ENCODE data around the gene KRT14. TPM values are rescaled to one million over a fixed set of nuclear protein-coding genes. Genes with fewer than 3 reads are reported as not detected.
A peak's percentile ranks its signal among the peaks of the same experiment; 100 is the strongest.
"Not testable (repeated sequence)": the region's sequence is repeated elsewhere in the genome, so short reads cannot be mapped to it uniquely, and the experiment has no call there.

Gene KRT14
- total RNA-seq = not detected

DNA sequence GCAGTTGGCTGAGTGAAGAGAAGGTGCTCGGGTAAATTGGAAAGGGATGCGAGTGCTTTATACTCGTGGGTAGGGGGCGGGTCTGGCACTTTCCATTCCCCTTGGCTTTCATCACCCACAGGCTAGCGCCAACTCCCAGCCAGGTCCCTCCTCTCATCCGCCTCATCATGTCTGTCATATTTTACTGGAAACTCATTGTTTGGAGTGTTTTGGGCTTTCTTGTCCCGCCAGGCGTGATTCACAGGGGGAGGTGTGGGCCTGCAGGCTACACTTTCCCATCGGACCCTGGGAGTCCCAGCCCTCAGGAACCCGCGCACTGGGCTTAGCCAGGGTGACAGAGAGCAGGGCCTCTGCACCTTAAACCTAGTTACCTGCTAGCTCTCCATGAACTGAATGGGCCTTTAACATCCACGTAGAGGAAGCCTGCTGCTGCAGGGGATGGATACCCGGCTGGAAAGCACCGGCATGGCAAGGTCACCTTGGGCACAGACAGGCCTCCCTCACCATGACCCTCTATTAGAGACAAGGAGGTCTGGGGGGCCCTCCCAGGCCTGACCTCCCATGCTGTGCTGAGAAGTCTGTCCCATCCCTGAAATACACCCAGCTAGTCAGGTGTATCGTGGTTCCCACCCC is at the start of gene KRT14:
KRT14 (minus strand) TSS at position 33 of the 633 bp plus-strand sequence. CDS start 61 bp downstream, outside the sequence.
- no peak within 1 kb of the TSS for H3K27ac Mint-ChIP-seq
- no peaks in the 10 kb centered on the region for H3K36me3 Mint-ChIP-seq
- ATAC-seq (no peak), DNase-seq (ENCODE audit: low spot score in 2 of 2) (no peak)
- no peaks in the 10 kb centered on the region for H3K9me3 Mint-ChIP-seq

GRCh38 chr17:41635121-41636097 is 48.7 kb upstream of the KRT14 start:
- Mint-ChIP-seq H3K9me3 (no peaks in the 10 kb centered on the region), H3K27ac (peak overlapping the region in 1 of 2 donors; percentile 55), H3K36me3 (no peaks in the 10 kb centered on the region)
- ATAC-seq = no peak
- no peak for DNase-seq (ENCODE audit: low spot score in 2 of 2)

GRCh38 chr17:41634639-41635038 is 47.9 kb upstream of the KRT14 start:
- no peaks in the 10 kb centered on the region for H3K36me3 Mint-ChIP-seq
- peak in 1 of 2 donors; percentile 43 for ATAC-seq
- no peaks in the 10 kb centered on the region for H3K9me3 Mint-ChIP-seq
- peak overlapping the region in 1 of 2 donors; percentile 55 for H3K27ac Mint-ChIP-seq
- no peak for DNase-seq (ENCODE audit: low spot score in 2 of 2)

DNA sequence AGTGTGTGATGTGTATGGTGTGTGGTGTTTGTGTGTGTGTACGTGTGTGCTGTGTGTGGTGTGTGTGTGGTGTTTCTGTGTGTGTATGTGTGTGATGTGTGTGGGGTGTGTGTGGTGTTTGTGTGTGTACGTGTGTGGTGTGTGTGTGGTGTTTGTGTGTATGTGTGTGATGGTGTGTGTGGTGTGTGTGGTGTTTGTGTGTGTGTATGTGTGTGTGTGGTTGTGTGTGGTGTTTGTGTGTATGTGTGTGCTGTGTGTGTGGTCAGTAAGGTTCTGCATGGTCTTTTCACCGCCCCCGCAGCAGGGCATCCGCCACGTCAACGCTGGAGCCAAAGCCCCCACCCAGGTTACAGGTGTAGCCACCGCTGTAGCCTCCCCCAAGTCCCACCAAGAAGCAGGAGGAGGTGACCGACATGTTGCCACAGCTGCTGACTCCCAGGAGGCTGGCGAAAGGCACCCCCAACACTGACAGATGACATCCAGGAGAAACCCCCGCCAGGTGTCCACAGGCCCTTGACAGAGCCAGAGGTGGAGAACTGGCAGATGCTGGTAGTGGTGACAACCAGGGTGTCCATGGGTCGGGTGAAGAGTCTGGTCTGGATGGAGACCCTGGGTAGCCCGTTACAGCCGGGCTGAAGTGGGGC is 47.0 kb upstream of the KRT14 start:
- no peak overlapping the region for H3K27ac Mint-ChIP-seq
- H3K9me3 Mint-ChIP-seq = no peaks in the 10 kb centered on the region
- no peaks in the 10 kb centered on the region for H3K36me3 Mint-ChIP-seq
- ATAC-seq (peak in 1 of 2 donors; percentile 53), DNase-seq (ENCODE audit: low spot score in 2 of 2) (peak in 1 of 2 donors; percentile 13)

DNA sequence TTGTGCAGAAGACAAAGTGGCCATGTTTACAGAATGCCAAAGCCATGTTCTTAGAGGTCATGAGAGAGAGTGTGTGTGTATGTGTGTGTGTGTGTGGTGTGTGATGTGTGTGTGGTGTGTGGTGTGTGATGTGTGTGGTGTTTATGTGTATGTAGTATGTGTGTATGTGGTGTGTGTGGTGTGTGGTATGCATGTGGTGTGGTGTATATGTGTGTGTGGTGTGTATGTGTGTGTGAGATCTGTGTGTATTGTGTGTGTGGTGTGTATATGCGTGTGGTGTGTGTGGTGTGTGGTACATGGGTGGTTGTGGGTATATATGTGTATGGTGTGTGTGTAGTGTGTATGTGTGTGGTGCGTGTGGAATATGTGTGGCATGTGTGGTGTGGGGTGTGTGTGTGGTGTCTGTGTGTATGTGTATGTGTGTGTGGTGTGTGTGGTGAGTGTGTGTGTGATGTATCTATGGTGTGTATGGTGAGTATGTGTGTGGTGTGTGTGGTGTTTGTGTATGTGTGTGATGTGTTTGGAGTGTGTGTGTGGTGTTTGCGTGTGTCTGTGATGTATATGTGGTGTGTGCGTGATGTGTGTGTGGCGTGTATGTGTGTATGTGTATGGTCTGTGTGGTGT is 45.9 kb upstream of the KRT14 start:
- no peaks in the 10 kb centered on the region for H3K36me3 Mint-ChIP-seq
- H3K27ac Mint-ChIP-seq = no peak overlapping the region
- ATAC-seq = no peak
- no peak for DNase-seq (ENCODE audit: low spot score in 2 of 2)
- no peaks in the 10 kb centered on the region for H3K9me3 Mint-ChIP-seq

GRCh38 chr17:41631898-41632285 is 45.2 kb upstream of the KRT14 start:
- DNase-seq (ENCODE audit: low spot score in 2 of 2) (no peak), ATAC-seq (no peak)
- Mint-ChIP-seq H3K9me3 (no peaks in the 10 kb centered on the region), H3K27ac (no peak overlapping the region), H3K36me3 (no peaks in the 10 kb centered on the region)

GRCh38 chr17:41631025-41631897 is 44.6 kb upstream of the KRT14 start:
- Mint-ChIP-seq H3K9me3 (no peaks in the 10 kb centered on the region), H3K27ac (no peak overlapping the region), H3K36me3 (no peaks in the 10 kb centered on the region)
- DNase-seq (ENCODE audit: low spot score in 2 of 2) (no peak), ATAC-seq (no peak)

DNA sequence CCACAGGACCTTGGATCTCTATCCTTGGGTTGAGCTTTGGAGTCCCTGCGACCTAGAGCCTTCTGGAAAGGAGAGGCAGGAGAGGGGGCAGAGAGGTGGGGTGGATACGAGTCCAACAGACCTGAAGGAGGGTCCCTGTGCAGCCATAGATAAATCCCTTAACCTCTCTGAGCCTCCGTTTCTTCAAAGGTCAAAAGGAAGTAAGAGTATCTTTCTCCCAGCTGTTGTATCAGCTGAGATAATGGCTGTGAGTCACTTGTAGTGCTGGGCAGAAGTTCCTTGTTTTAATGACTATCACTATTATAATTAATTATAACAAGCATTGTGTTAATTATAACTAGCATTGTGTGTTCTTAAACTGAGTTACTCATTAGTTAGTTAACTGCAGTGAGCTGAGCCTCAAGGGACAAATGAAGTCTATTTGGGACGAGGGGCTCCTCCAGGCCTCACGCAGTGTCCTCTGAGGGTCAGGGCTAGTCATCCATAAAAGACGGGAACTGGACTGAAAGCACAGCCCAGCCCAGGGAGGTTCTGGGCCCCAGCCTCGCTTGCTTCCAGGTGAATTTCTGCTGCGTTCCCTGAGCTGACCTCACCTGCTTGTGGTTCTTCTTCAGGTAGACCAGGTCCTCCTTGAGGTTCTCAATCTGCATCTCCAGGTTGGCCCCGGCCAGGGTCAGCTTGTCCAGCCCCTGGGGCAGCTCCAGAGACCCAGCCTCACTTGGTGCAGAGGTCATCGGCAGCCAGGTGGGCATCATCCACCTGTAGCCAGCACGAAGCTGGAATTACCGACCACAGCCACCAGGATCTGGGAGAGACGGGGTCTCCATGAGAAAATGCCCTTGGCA is 43.4 kb upstream of the KRT14 start:
- H3K9me3 Mint-ChIP-seq = no peaks in the 10 kb centered on the region
- no peak for ATAC-seq
- no peak for DNase-seq (ENCODE audit: low spot score in 2 of 2)
- H3K27ac Mint-ChIP-seq = no peak overlapping the region
- no peaks in the 10 kb centered on the region for H3K36me3 Mint-ChIP-seq

DNA sequence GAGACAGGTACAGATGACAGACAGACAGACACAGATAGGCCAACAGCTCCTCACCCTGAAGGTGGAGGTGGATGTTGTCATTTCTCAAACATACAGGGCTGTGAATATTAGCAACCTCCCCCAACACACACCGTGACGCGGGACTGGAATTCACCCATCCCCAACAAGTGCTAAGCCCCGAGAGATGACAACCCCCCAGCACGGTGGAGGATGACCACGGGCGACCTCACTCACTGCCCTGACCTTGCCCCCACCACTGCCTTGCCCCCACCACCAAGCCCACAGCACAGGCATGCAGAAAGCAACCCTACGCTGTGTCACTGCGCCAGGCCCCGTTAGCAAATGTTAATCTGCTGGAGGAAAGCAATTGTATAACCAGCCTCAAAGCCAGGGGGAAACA is 42.6 kb upstream of the KRT14 start:
- DNase-seq (ENCODE audit: low spot score in 2 of 2) (no peak), ATAC-seq (no peak)
- Mint-ChIP-seq H3K9me3 (no peaks in the 10 kb centered on the region), H3K27ac (no peak overlapping the region), H3K36me3 (no peaks in the 10 kb centered on the region)

DNA sequence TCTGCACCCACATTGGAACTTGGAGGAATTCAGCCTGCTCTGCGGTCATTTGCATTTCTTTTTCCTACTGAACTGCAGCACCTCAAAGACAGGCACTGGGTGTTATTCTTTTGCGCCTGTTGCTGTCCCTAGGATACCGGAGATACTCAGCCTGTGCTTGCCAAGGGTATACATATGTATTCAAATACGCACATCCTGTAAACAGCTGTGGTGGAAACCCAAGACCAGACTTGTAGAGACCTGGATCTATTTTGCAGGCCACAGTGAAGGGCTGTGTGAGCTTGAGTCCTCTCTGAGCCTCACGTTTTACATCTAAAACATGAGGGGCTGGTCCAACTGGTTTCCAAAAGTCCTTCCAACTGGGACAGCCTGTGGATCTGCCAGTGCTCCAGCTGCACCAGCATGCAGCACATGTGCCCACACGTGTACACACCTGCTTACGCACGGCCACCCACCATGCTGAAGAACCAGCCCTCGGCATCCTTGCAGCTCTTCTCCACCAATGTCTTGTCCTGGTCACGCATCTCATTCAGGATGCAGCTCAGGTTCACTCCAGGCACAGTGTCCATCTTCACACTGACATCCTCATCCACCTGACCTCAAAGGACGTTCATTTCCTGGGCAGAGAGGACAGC is 42.0 kb upstream of the KRT14 start:
- H3K9me3 Mint-ChIP-seq; H3K36me3 Mint-ChIP-seq; ATAC-seq; DNase-seq (ENCODE audit: low spot score in 2 of 2); H3K27ac Mint-ChIP-seq: not testable (repeated sequence)

DNA sequence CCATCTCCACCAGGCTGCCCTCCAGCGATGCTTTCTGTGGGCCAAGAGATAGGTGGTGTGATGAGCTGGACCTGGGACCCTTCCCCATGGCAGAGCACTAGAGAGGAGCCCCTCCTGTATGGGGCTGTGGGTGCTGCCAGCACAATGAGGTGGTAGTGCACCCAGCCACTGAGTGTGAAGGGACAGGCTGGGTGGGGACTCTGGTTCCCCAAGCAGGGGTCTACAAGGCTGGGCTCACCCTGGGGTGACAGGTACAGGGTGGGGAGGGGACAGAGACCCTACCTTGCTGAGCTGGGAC is 41.3 kb upstream of the KRT14 start:
- H3K9me3 Mint-ChIP-seq; H3K36me3 Mint-ChIP-seq; H3K27ac Mint-ChIP-seq; DNase-seq (ENCODE audit: low spot score in 2 of 2); ATAC-seq: not testable (repeated sequence)

GRCh38 chr17:41627316-41628072 is 40.8 kb upstream of the KRT14 start:
- Mint-ChIP-seq H3K36me3 (no peaks in the 10 kb centered on the region), H3K9me3 (no peaks in the 10 kb centered on the region), H3K27ac (no peak overlapping the region)
- ATAC-seq (no peak), DNase-seq (ENCODE audit: low spot score in 2 of 2) (no peak)

DNA sequence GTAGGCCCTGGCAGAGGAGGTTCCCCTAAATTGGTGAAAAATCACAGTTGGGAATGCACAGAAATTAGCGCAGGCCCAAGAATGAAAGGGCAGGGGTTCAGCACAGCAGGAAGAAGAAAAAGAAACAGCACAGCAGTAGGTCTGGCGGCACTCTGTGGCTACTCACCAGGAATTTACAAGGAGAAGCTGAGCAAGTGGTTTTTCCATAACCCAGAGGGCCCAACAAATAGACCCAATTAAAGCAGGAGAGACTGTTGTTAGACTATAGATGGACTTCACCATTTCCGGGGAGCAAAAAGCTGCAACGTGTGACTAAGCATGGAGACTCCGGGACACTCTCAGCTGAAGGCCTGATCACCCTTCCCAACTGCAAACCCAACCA is 40.2 kb upstream of the KRT14 start:
- ATAC-seq; H3K9me3 Mint-ChIP-seq; H3K36me3 Mint-ChIP-seq; H3K27ac Mint-ChIP-seq; DNase-seq (ENCODE audit: low spot score in 2 of 2): not testable (repeated sequence)

Data from activated naive CD4-positive, alpha-beta T cell treated with anti-CD3 and anti-CD28 coated beads, Interleukin-2, amount 50 U/mL, for 72 hours (primary cell).